Activated T-cell treated with anti-CD3 and anti-CD28 coated beads, Interleukin-2, amount 50 U/mL, for 24 hours (primary cell): ENCODE results near the gene ABCA12.

Experiments used
- DNase-seq: peaks from one replicate; pipeline ENCODE4 v3.0.0-alpha.2; 2020
- H3K27ac Mint-ChIP-seq: 2 replicates; pipeline ENCODE4 v1.8.0; 2020; ENCODE audit warnings: mild to moderate bottlenecking, mixed read lengths
- H3K27me3 Mint-ChIP-seq: 2 replicates; pipeline ENCODE4 v1.8.0; 2020; ENCODE audit warnings: mixed read lengths
- H3K36me3 Mint-ChIP-seq: 2 replicates; pipeline ENCODE4 v1.8.0; 2020; ENCODE audit warnings: low read depth, mixed read lengths
- H3K4me1 Mint-ChIP-seq: 2 replicates; pipeline ENCODE4 v1.8.0; 2020; ENCODE audit warnings: low read depth, mixed read lengths
- H3K4me3 Mint-ChIP-seq: 2 replicates; pipeline ENCODE4 v1.8.0; 2020; ENCODE audit warnings: mild to moderate bottlenecking, moderate library complexity, mixed read lengths
- H3K9me3 Mint-ChIP-seq: 2 replicates; pipeline ENCODE4 v1.8.0; 2020; ENCODE audit warnings: mixed read lengths

The ABCA12 gene

GRCh38 chr2:214995926-214996670, 142.3 kb downstream of the ABCA12 start:
- no peak overlapping the region for H3K27ac Mint-ChIP-seq
- DNase-seq = no peak
- H3K4me3 Mint-ChIP-seq = no peak overlapping the region
- H3K9me3 Mint-ChIP-seq = no peaks in the 10 kb centered on the region
- H3K4me1 Mint-ChIP-seq = no peaks in the 10 kb centered on the region
- H3K36me3 Mint-ChIP-seq = no peaks in the 10 kb centered on the region
- no peaks in the 10 kb centered on the region for H3K27me3 Mint-ChIP-seq

GRCh38 chr2:214995409-214995808, 143.0 kb downstream of the ABCA12 start:
- Mint-ChIP-seq H3K4me3 (no peak overlapping the region), H3K36me3 (no peaks in the 10 kb centered on the region), H3K27ac (no peak overlapping the region), H3K9me3 (no peaks in the 10 kb centered on the region), H3K27me3 (no peaks in the 10 kb centered on the region), H3K4me1 (no peaks in the 10 kb centered on the region)
- no peak for DNase-seq

GRCh38 chr2:214992911-214993310, 145.5 kb downstream of the ABCA12 start:
- Mint-ChIP-seq H3K4me3 (no peak overlapping the region), H3K4me1 (no peaks in the 10 kb centered on the region), H3K9me3 (no peaks in the 10 kb centered on the region), H3K27ac (no peak overlapping the region), H3K36me3 (no peaks in the 10 kb centered on the region), H3K27me3 (no peaks in the 10 kb centered on the region)
- DNase-seq = no peak

GRCh38 chr2:214989187-214989586, 149.2 kb downstream of the ABCA12 start:
- H3K9me3 Mint-ChIP-seq = no peaks in the 10 kb centered on the region
- no peaks in the 10 kb centered on the region for H3K4me1 Mint-ChIP-seq
- no peaks in the 10 kb centered on the region for H3K36me3 Mint-ChIP-seq
- no peak overlapping the region for H3K27ac Mint-ChIP-seq
- no peaks in the 10 kb centered on the region for H3K27me3 Mint-ChIP-seq
- H3K4me3 Mint-ChIP-seq = no peak overlapping the region
- DNase-seq = no peak

- H3K4me3 Mint-ChIP-seq = no peak overlapping the region
- no peaks in the 10 kb centered on the region for H3K4me1 Mint-ChIP-seq
- no peaks in the 10 kb centered on the region for H3K36me3 Mint-ChIP-seq
- H3K27ac Mint-ChIP-seq = no peak overlapping the region
- no peaks in the 10 kb centered on the region for H3K27me3 Mint-ChIP-seq
- DNase-seq = no peak
- no peaks in the 10 kb centered on the region for H3K9me3 Mint-ChIP-seq
These were observed 151.2 kb downstream of the ABCA12 start for GRCh38 chr2:214987261-214987660.

- Mint-ChIP-seq H3K36me3 (no peaks in the 10 kb centered on the region), H3K4me1 (no peaks in the 10 kb centered on the region)
- DNase-seq = no peak
These were observed 152.8 kb downstream of the ABCA12 start for GRCh38 chr2:214985619-214986018.

GRCh38 chr2:214966420-214966819, 172.0 kb downstream of the ABCA12 start:
- peaks cover 11% of the 10 kb centered on the region for H3K9me3 Mint-ChIP-seq
- no peak overlapping the region for H3K27ac Mint-ChIP-seq

More at GRCh38 chr2:214985619-214986018, 152.8 kb downstream of the ABCA12 start:
- Mint-ChIP-seq H3K27ac (no peak overlapping the region), H3K9me3 (no peaks in the 10 kb centered on the region), H3K4me3 (no peak overlapping the region), H3K27me3 (no peaks in the 10 kb centered on the region)

GRCh38 chr2:214960677-214961076, 177.7 kb downstream of the ABCA12 start:
- no peak for DNase-seq
- peaks cover 11% of the 10 kb centered on the region for H3K9me3 Mint-ChIP-seq
- H3K27ac Mint-ChIP-seq = no peak overlapping the region
- no peaks in the 10 kb centered on the region for H3K4me1 Mint-ChIP-seq
- no peaks in the 10 kb centered on the region for H3K27me3 Mint-ChIP-seq
- no peak overlapping the region for H3K4me3 Mint-ChIP-seq
- H3K36me3 Mint-ChIP-seq = no peaks in the 10 kb centered on the region

More at GRCh38 chr2:214966420-214966819, 172.0 kb downstream of the ABCA12 start:
- H3K4me3 Mint-ChIP-seq = no peak overlapping the region
- no peaks in the 10 kb centered on the region for H3K36me3 Mint-ChIP-seq
- no peaks in the 10 kb centered on the region for H3K4me1 Mint-ChIP-seq
- H3K27me3 Mint-ChIP-seq = no peaks in the 10 kb centered on the region
- no peak for DNase-seq

- H3K4me1 Mint-ChIP-seq = no peaks in the 10 kb centered on the region
- H3K36me3 Mint-ChIP-seq = no peaks in the 10 kb centered on the region
- H3K27me3 Mint-ChIP-seq = no peaks in the 10 kb centered on the region
- H3K4me3 Mint-ChIP-seq = no peak overlapping the region
- no peaks in the 10 kb centered on the region for H3K9me3 Mint-ChIP-seq
- H3K27ac Mint-ChIP-seq = no peak overlapping the region
- DNase-seq = no peak
These were observed 191.5 kb downstream of the ABCA12 start for GRCh38 chr2:214946949-214947348.

- Mint-ChIP-seq H3K4me3 (no peak overlapping the region), H3K9me3 (no peaks in the 10 kb centered on the region), H3K4me1 (no peaks in the 10 kb centered on the region), H3K27ac (no peak overlapping the region), H3K36me3 (no peaks in the 10 kb centered on the region), H3K27me3 (no peaks in the 10 kb centered on the region)
- DNase-seq = no peak
These were observed 204.4 kb downstream of the ABCA12 start for GRCh38 chr2:214934006-214934405.

- no peak overlapping the region for H3K4me3 Mint-ChIP-seq
- no peaks in the 10 kb centered on the region for H3K27me3 Mint-ChIP-seq
- no peaks in the 10 kb centered on the region for H3K9me3 Mint-ChIP-seq
- no peaks in the 10 kb centered on the region for H3K4me1 Mint-ChIP-seq
- DNase-seq = no peak
- H3K27ac Mint-ChIP-seq = no peak overlapping the region
- H3K36me3 Mint-ChIP-seq = no peaks in the 10 kb centered on the region
These were observed 233.8 kb downstream of the ABCA12 start for GRCh38 chr2:214904634-214905033.

- no peak for DNase-seq
- Mint-ChIP-seq H3K9me3 (no peaks in the 10 kb centered on the region), H3K4me1 (no peaks in the 10 kb centered on the region), H3K4me3 (no peak overlapping the region), H3K27ac (no peak overlapping the region), H3K27me3 (no peaks in the 10 kb centered on the region), H3K36me3 (no peaks in the 10 kb centered on the region)
These were observed 234.2 kb downstream of the ABCA12 start for GRCh38 chr2:214904176-214904575.

- no peak overlapping the region for H3K27ac Mint-ChIP-seq
- H3K4me1 Mint-ChIP-seq = no peaks in the 10 kb centered on the region
- no peak overlapping the region for H3K4me3 Mint-ChIP-seq
- H3K27me3 Mint-ChIP-seq = no peaks in the 10 kb centered on the region
- no peak for DNase-seq
- no peaks in the 10 kb centered on the region for H3K36me3 Mint-ChIP-seq
- H3K9me3 Mint-ChIP-seq = no peaks in the 10 kb centered on the region
These were observed 236.1 kb downstream of the ABCA12 start for GRCh38 chr2:214902286-214902685.

- Mint-ChIP-seq H3K4me1 (no peaks in the 10 kb centered on the region), H3K36me3 (no peaks in the 10 kb centered on the region), H3K4me3 (no peak overlapping the region), H3K9me3 (no peaks in the 10 kb centered on the region), H3K27ac (no peak overlapping the region), H3K27me3 (peaks cover 8% of the 10 kb centered on the region)
- no peak for DNase-seq
These were observed 238.7 kb downstream of the ABCA12 start for GRCh38 chr2:214899751-214900150.

GRCh38 chr2:214896274-214896673, 242.2 kb downstream of the ABCA12 start:
- H3K27me3 Mint-ChIP-seq = peaks cover 8% of the 10 kb centered on the region
- H3K4me1 Mint-ChIP-seq = no peaks in the 10 kb centered on the region
- no peak overlapping the region for H3K4me3 Mint-ChIP-seq
- no peak for DNase-seq
- no peaks in the 10 kb centered on the region for H3K9me3 Mint-ChIP-seq
- H3K36me3 Mint-ChIP-seq = no peaks in the 10 kb centered on the region
- H3K27ac Mint-ChIP-seq = no peak overlapping the region

GRCh38 chr2:214895469-214895868, 243.0 kb downstream of the ABCA12 start:
- no peaks in the 10 kb centered on the region for H3K36me3 Mint-ChIP-seq
- peaks cover 8% of the 10 kb centered on the region for H3K27me3 Mint-ChIP-seq
- H3K4me3 Mint-ChIP-seq = no peak overlapping the region

More at GRCh38 chr2:214895469-214895868, 243.0 kb downstream of the ABCA12 start:
- Mint-ChIP-seq H3K27ac (no peak overlapping the region), H3K4me1 (no peaks in the 10 kb centered on the region), H3K9me3 (no peaks in the 10 kb centered on the region)
- no peak for DNase-seq
